Smooth muscle cell (in vitro differentiated cells): ENCODE measurements around the gene CYSTM1. TPM values are rescaled to one million over a fixed set of nuclear protein-coding genes. Genes with fewer than 3 reads are reported as not detected.

Experiments
- DNase-seq: peaks from one replicate; lab custom pipeline; 2025; ENCODE audit not compliant: unreplicated experiment; lab: John Stamatoyannopoulos, UW
- H2AFZ ChIP-seq: fragments of 200-600 bp; sonication (generic); 2 replicates; pipeline ENCODE4 v1.6.0; 2016; ENCODE audit warnings: antibody characterized with exemption, low read depth, mild to moderate bottlenecking
- H3F3A ChIP-seq: fragments of 200-600 bp; sonication (generic); 2 replicates; pipeline ENCODE4 v1.6.0; 2017; ENCODE audit warnings: antibody characterized with exemption, low read depth
- H3K27ac ChIP-seq: fragments of 200-600 bp; sonication (generic); 2 replicates; pipeline ENCODE4 v1.5.1; 2016; ENCODE audit warnings: low read depth, mild to moderate bottlenecking
- H3K27me3 ChIP-seq: fragments of 200-600 bp; sonication (generic); 2 replicates; pipeline ENCODE4 v1.6.1; 2016; ENCODE audit warnings: low read depth, mild to moderate bottlenecking
- H3K36me3 ChIP-seq: fragments of 200-600 bp; sonication (generic); 2 replicates; pipeline ENCODE4 v1.5.1; 2016; ENCODE audit warnings: low read depth
- H3K4me1 ChIP-seq: fragments of 200-600 bp; sonication (generic); 2 replicates; pipeline ENCODE4 v1.5.1; 2016; ENCODE audit warnings: low read depth
- H3K4me2 ChIP-seq: fragments of 200-600 bp; sonication (generic); 2 replicates; pipeline ENCODE4 v1.6.0; 2016; ENCODE audit warnings: mild to moderate bottlenecking
- H3K4me3 ChIP-seq: fragments of 200-600 bp; sonication (generic); 2 replicates; pipeline ENCODE4 v1.5.1; 2016; ENCODE audit warnings: mild to moderate bottlenecking
- H3K79me2 ChIP-seq: fragments of 200-600 bp; sonication (generic); 2 replicates; pipeline ENCODE4 v1.6.0; 2016; ENCODE audit warnings: low read depth, mild to moderate bottlenecking
- H3K9ac ChIP-seq: fragments of 200-600 bp; sonication (generic); 2 replicates; pipeline ENCODE4 v1.6.0; 2016; ENCODE audit warnings: low read depth
- H3K9me3 ChIP-seq: fragments of 200-600 bp; sonication (generic); replicated peaks from 2 replicates; pipeline ENCODE4 v1.5.1; 2016; ENCODE audit warnings: low read depth
- H4K20me1 ChIP-seq: fragments of 200-600 bp; sonication (generic); 2 replicates; pipeline ENCODE4 v1.6.0; 2016; ENCODE audit warnings: low read depth
- WGBS: methylation state at CpG from one replicate; pipeline ENCODE4 v1.1.7; 2016; ENCODE audit warnings: low lambda C conversion rate; 5-methylcytosine and 5-hydroxymethylcytosine counted together
- polyA plus RNA-seq: library from polyadenylated mRNA; unstranded; fragments of >200 nt; fragmentation: Nextera tagmentation; extraction: Ambion mirVana; gene quantifications from 2 replicates; pipeline ENCODE4 v1.2.1, GENCODE V29; 2016
- total RNA-seq: library from RNA; depleted of rRNA; stranded (reverse); fragments of >200 nt; gene quantifications from 2 replicates; pipeline ENCODE4 v1.2.3, GENCODE V29; 2014
- TF ChIP-seq, protein P1 (sequence below): fragments of 200-600 bp; sonication (generic); IDR thresholded peaks from 2 replicates; pipeline ENCODE4 v1.5.1; 2017; ENCODE audit warnings: borderline replicate concordance, mild to moderate bottlenecking, antibody characterized with exemption; ENCODE audit not compliant: insufficient read depth, poor library complexity, severe bottlenecking

The CYSTM1 gene
- total and polyA plus RNA-seq, 2 experiments from 2014 or later = 23.5 to 45.6 TPM

- H3K27ac ChIP-seq = peak overlapping the region; percentile 94
- no peaks in the 10 kb centered on the region for H3K9me3 ChIP-seq
- WGBS = 91% methylated on average over 3 of the region's 3 CpGs
- no peak overlapping the region for H2AFZ ChIP-seq
- H3K4me3 ChIP-seq = no peak overlapping the region
- TF ChIP-seq, protein P1, sequence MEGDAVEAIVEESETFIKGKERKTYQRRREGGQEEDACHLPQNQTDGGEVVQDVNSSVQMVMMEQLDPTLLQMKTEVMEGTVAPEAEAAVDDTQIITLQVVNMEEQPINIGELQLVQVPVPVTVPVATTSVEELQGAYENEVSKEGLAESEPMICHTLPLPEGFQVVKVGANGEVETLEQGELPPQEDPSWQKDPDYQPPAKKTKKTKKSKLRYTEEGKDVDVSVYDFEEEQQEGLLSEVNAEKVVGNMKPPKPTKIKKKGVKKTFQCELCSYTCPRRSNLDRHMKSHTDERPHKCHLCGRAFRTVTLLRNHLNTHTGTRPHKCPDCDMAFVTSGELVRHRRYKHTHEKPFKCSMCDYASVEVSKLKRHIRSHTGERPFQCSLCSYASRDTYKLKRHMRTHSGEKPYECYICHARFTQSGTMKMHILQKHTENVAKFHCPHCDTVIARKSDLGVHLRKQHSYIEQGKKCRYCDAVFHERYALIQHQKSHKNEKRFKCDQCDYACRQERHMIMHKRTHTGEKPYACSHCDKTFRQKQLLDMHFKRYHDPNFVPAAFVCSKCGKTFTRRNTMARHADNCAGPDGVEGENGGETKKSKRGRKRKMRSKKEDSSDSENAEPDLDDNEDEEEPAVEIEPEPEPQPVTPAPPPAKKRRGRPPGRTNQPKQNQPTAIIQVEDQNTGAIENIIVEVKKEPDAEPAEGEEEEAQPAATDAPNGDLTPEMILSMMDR = no peak
- no peak overlapping the region for H3K9ac ChIP-seq
- peaks cover 43% of the 10 kb centered on the region for H3F3A ChIP-seq
- no peaks in the 10 kb centered on the region for H3K27me3 ChIP-seq
- H4K20me1 ChIP-seq = peaks cover 4% of the 10 kb centered on the region
- no peaks in the 10 kb centered on the region for H3K36me3 ChIP-seq
- no peak overlapping the region for H3K4me2 ChIP-seq
- no peak for DNase-seq
- peaks cover 28% of the 10 kb centered on the region for H3K4me1 ChIP-seq
- H3K79me2 ChIP-seq = peaks cover 34% of the 10 kb centered on the region
Observed at GRCh38 chr5:140248414-140248813, 73.4 kb downstream of the CYSTM1 start.

- H4K20me1 ChIP-seq = peaks cover 4% of the 10 kb centered on the region
- H3K9me3 ChIP-seq = no peaks in the 10 kb centered on the region
- peak overlapping the region; percentile 99 for H3K27ac ChIP-seq
- DNase-seq = no peak
- H3K4me3 ChIP-seq = no peak overlapping the region
- no peaks in the 10 kb centered on the region for H3K36me3 ChIP-seq
- H3K4me1 ChIP-seq = peaks cover 28% of the 10 kb centered on the region
- no peak overlapping the region for H3K4me2 ChIP-seq
- H3F3A ChIP-seq = peaks cover 43% of the 10 kb centered on the region
- H2AFZ ChIP-seq = no peak overlapping the region
- H3K27me3 ChIP-seq = no peaks in the 10 kb centered on the region
- H3K79me2 ChIP-seq = peaks cover 45% of the 10 kb centered on the region
- no peak overlapping the region for H3K9ac ChIP-seq
- 90% methylated on average over 5 of the region's 5 CpGs for WGBS
- TF ChIP-seq, protein P1 = no peak
Observed at GRCh38 chr5:140249536-140249935, 74.5 kb downstream of the CYSTM1 start.

DNA sequence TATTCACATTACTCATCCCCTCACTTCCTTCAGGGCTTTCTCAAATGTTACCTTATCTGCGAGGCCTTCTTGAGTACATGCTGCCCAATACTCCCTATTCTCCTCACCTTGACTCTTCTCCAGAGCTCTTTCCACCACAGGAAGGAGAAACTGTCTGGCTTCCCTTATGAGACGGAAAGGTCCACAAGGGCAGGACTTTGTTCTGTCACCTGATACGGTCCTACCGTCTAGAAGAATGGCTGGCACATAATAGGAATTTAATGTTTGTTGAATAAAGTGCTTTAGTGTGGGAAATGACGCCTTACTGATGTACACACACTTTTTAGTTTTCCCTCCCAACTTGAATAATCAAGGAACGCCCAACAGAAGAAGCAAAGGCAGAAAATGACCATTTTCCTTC, 75.4 kb downstream of the CYSTM1 start:
- peaks cover 54% of the 10 kb centered on the region for H3K79me2 ChIP-seq
- H3K4me1 ChIP-seq = peaks cover 28% of the 10 kb centered on the region
- no peaks in the 10 kb centered on the region for H3K9me3 ChIP-seq
- H3K27ac ChIP-seq = peak overlapping the region; percentile 99
- no peak for DNase-seq
- TF ChIP-seq, protein P1 = no peak
- peaks cover 4% of the 10 kb centered on the region for H4K20me1 ChIP-seq
- 97% methylated on average over 6 of the region's 6 CpGs for WGBS
- H3F3A ChIP-seq = peaks cover 39% of the 10 kb centered on the region
- no peak overlapping the region for H3K4me3 ChIP-seq
- H3K4me2 ChIP-seq = peak overlapping the region; percentile 10
- H3K36me3 ChIP-seq = no peaks in the 10 kb centered on the region
- H2AFZ ChIP-seq = no peak overlapping the region
- H3K9ac ChIP-seq = no peak overlapping the region
- H3K27me3 ChIP-seq = no peaks in the 10 kb centered on the region

DNA sequence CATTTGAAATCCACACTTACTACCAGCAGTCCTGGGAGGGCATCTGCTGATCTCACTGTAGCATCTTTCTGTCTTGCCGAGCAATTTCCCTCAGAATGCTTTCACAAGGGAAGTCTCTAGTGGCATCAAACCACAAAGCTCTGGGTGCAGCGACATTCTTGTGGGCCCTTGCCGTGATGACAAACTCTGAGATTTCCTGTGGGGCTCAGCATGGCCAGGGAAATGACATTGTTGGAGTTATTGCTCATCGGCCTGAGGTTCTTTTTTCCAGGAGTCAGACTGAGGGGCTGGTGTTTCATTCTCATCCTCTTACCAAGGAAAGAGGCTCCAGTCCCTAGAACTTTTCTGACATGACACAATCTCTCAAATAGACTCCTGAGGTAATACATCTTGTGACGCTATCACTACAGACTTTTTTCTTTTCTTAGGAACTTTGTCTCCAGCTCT, 76.6 kb downstream of the CYSTM1 start:
- H3K9me3 ChIP-seq = no peaks in the 10 kb centered on the region
- peak overlapping the region; percentile 99 for H3K27ac ChIP-seq
- peak; percentile 14 for DNase-seq
- peaks cover 66% of the 10 kb centered on the region for H3K79me2 ChIP-seq
- no peaks in the 10 kb centered on the region for H3K36me3 ChIP-seq
- 1% methylated on average over 5 of the region's 5 CpGs for WGBS
- H3K4me1 ChIP-seq = peaks cover 20% of the 10 kb centered on the region
- H4K20me1 ChIP-seq = no peaks in the 10 kb centered on the region
- peak overlapping the region; percentile 86 for H3K9ac ChIP-seq
- H3K4me2 ChIP-seq = peak overlapping the region; percentile 69
- TF ChIP-seq, protein P1 = no peak
- no peaks in the 10 kb centered on the region for H3K27me3 ChIP-seq
- no peak overlapping the region for H2AFZ ChIP-seq
- H3K4me3 ChIP-seq = no peak overlapping the region
- H3F3A ChIP-seq = peaks cover 30% of the 10 kb centered on the region
